Astrocyte (in vitro differentiated cells and primary cell): ENCODE results near the gene ENOX1.

ENCODE experiments used
- CTCF ChIP-seq: IDR thresholded peaks from 2 replicates; pipeline ENCODE4 v1.5.1; 2011; ENCODE audit warnings: low read depth, mild to moderate bottlenecking, inconsistent platforms, low read length, moderate library complexity; ENCODE audit not compliant: insufficient read depth
- EZH2 ChIP-seq: IDR thresholded peaks from 2 replicates; pipeline ENCODE4 v1.6.1; 2012; ENCODE audit warnings: mild to moderate bottlenecking, low read length, inconsistent platforms; ENCODE audit not compliant: insufficient read depth

DNA sequence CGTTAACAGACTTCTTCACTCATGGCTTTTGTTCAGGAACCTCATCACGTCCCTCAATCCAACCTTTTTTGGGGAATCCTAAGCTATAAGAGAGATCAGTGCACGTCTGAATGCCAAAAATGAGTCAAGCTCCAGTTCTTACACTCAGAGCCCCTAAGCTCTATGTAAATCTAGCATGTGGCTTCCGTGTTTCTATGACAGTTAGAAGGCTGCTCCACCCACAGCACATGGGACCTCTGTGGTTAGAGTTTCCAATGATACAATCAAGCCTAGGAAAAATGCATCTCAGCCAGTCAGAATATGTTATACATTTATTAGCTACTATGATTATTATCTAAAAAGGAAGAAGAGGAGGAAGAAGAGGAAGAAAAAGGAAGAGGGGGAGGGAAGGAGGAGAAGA lies 135.9 kb downstream of the ENOX1 start:
- no peak for TF ChIP-seq CTCF
- TF ChIP-seq EZH2, result no peak
